ENCODE results near the gene TRPM5.

DNA sequence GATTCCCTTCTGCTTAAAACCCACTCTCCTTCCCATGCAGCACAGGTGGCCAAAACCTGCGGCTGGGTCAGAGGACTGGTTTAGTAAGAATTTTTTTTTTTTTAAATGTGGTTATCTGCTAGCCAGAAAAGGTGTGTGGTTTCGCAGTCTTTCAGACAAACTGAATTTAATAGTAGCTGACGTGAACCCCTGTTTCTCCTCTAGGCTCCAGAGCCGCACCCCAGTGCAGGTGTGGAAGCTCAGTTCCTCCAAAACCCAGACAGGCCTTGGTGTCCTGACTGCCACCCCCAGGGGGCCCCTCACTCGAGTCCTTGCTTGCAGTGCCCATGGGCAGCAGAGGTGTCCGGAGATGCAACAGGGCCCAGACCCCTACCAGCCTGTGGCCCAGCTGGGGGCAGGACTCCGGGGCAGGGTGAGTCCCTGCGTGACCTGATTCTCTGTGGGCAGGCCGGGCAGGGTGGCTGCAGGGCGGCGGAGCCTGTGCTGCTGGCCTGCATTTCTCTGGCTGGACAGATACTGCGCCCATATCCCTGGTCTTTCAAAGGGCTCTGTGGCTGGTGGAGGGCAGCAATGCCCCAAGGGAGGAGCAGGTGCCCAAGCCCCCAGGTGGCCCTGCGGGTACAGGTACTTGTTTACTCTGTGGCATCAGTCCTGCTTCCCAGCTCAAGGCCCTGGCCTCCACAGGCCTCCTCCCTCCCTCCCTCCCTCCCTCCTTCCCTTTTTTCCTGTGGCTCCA lies 15.7 kb upstream of the TRPM5 start:
- TF ChIP-seq POLR2A (IDR thresholded peaks at IDR 0.05), result no peak
- TF ChIP-seq, protein P1, sequence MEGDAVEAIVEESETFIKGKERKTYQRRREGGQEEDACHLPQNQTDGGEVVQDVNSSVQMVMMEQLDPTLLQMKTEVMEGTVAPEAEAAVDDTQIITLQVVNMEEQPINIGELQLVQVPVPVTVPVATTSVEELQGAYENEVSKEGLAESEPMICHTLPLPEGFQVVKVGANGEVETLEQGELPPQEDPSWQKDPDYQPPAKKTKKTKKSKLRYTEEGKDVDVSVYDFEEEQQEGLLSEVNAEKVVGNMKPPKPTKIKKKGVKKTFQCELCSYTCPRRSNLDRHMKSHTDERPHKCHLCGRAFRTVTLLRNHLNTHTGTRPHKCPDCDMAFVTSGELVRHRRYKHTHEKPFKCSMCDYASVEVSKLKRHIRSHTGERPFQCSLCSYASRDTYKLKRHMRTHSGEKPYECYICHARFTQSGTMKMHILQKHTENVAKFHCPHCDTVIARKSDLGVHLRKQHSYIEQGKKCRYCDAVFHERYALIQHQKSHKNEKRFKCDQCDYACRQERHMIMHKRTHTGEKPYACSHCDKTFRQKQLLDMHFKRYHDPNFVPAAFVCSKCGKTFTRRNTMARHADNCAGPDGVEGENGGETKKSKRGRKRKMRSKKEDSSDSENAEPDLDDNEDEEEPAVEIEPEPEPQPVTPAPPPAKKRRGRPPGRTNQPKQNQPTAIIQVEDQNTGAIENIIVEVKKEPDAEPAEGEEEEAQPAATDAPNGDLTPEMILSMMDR (IDR thresholded peaks at IDR 0.05 in 4 of 5, conservative IDR thresholded peaks at IDR 0.05 in 1 of 5), result no peak

Data from gastrocnemius medialis (tissue), 4 donors.